Iris pigment epithelial cell (primary cell): ENCODE results near the gene HTRA1.

Source experiments
- DNase-seq: peaks from one replicate; pipeline ENCODE4 v3.0.0-alpha.2; 2011; ENCODE audit warnings: low read depth

Gene HTRA1

GRCh38 chr10:122455376-122456079, 5.8 kb upstream of the HTRA1 start:
- no peak for DNase-seq

GRCh38 chr10:122457934-122458333, 3.4 kb upstream of the HTRA1 start:
- DNase-seq = no peak

- DNase-seq = no peak
Measured at GRCh38 chr10:122458693-122459092, 2.7 kb upstream of the HTRA1 start.

GRCh38 chr10:122459561-122460273, 1.6 kb upstream of the HTRA1 start:
- peak; percentile 85 for DNase-seq

GRCh38 chr10:122460891-122461293, 461 bp upstream of the HTRA1 start:
- no peak for DNase-seq

- peak; percentile 48 for DNase-seq
Measured at GRCh38 chr10:122461729-122462532, 578 bp downstream of the HTRA1 start.

GRCh38 chr10:122462533-122463465, 1.4 kb downstream of the HTRA1 start:
- peak; percentile 67 for DNase-seq

GRCh38 chr10:122463466-122464249, 2.3 kb downstream of the HTRA1 start:
- no peak for DNase-seq

- DNase-seq = no peak
Measured at GRCh38 chr10:122464250-122464510, 2.8 kb downstream of the HTRA1 start.

GRCh38 chr10:122464586-122464985, 3.2 kb downstream of the HTRA1 start:
- no peak for DNase-seq

GRCh38 chr10:122465401-122466040, 4.2 kb downstream of the HTRA1 start:
- no peak for DNase-seq

- no peak for DNase-seq
Measured at GRCh38 chr10:122466951-122467381, 5.6 kb downstream of the HTRA1 start.

GRCh38 chr10:122467701-122468100, 6.3 kb downstream of the HTRA1 start:
- DNase-seq = no peak

- DNase-seq = no peak
Measured at GRCh38 chr10:122468307-122468925, 7.1 kb downstream of the HTRA1 start.

- DNase-seq = peak; percentile 98
Measured at GRCh38 chr10:122468926-122469781, 7.8 kb downstream of the HTRA1 start.

- no peak for DNase-seq
Measured at GRCh38 chr10:122469848-122470247, 8.5 kb downstream of the HTRA1 start.

- no peak for DNase-seq
Measured at GRCh38 chr10:122471531-122472177, 10.3 kb downstream of the HTRA1 start.

- no peak for DNase-seq
Measured at GRCh38 chr10:122473116-122473515, 11.8 kb downstream of the HTRA1 start.
